Endothelial cell (in vitro differentiated cells): Measurements from ENCODE around the gene NECTIN2. TPM values are rescaled to one million over a fixed set of nuclear protein-coding genes. Genes with fewer than 3 reads are reported as not detected.

Experiments
- DNase-seq: peaks from one replicate; pipeline ENCODE4 v3.0.0; 2021; ENCODE audit warnings: low spot score
- H3K27ac Mint-ChIP-seq: one replicate; pipeline ENCODE4 v1.8.0; 2021; ENCODE audit warnings: mixed read lengths, inconsistent platforms; ENCODE audit not compliant: unreplicated experiment
- H3K27me3 Mint-ChIP-seq: one replicate; pipeline ENCODE4 v1.8.0; 2021; ENCODE audit warnings: mild to moderate bottlenecking, moderate library complexity, mixed read lengths, inconsistent platforms; ENCODE audit not compliant: unreplicated experiment
- H3K36me3 Mint-ChIP-seq: one replicate; pipeline ENCODE4 v1.8.0; 2021; ENCODE audit warnings: mild to moderate bottlenecking, low read depth, mixed read lengths, inconsistent platforms; ENCODE audit not compliant: unreplicated experiment
- H3K4me1 Mint-ChIP-seq: one replicate; pipeline ENCODE4 v1.8.0; 2021; ENCODE audit warnings: mild to moderate bottlenecking, mixed read lengths, inconsistent platforms; ENCODE audit not compliant: unreplicated experiment
- H3K4me3 Mint-ChIP-seq: one replicate; pipeline ENCODE4 v1.8.0; 2021; ENCODE audit warnings: mild to moderate bottlenecking, mixed read lengths, inconsistent platforms; ENCODE audit not compliant: unreplicated experiment
- H3K9me3 Mint-ChIP-seq: one replicate; pipeline ENCODE4 v1.8.0; 2021; ENCODE audit warnings: mixed read lengths, inconsistent platforms; ENCODE audit not compliant: unreplicated experiment
- total RNA-seq: library from RNA; stranded (reverse); fragmentation: NEBNext Ultra II Directional; extraction: Animal tissue kit (Norgen Biotek cat#: 25700); gene quantifications from one replicate; pipeline ENCODE4 v1.2.1, GENCODE V29; 2021; ENCODE audit not compliant: unreplicated experiment
- TF ChIP-seq, protein P1 (sequence below): fragments of 200-600 bp; sonication (generic); IDR thresholded peaks from one replicate; pipeline ENCODE4 v1.5.0; 2021; ENCODE audit warnings: antibody characterized with exemption; ENCODE audit not compliant: unreplicated experiment

Gene NECTIN2
- total RNA-seq, 1 donor from 2014 or later = 342 TPM

DNA sequence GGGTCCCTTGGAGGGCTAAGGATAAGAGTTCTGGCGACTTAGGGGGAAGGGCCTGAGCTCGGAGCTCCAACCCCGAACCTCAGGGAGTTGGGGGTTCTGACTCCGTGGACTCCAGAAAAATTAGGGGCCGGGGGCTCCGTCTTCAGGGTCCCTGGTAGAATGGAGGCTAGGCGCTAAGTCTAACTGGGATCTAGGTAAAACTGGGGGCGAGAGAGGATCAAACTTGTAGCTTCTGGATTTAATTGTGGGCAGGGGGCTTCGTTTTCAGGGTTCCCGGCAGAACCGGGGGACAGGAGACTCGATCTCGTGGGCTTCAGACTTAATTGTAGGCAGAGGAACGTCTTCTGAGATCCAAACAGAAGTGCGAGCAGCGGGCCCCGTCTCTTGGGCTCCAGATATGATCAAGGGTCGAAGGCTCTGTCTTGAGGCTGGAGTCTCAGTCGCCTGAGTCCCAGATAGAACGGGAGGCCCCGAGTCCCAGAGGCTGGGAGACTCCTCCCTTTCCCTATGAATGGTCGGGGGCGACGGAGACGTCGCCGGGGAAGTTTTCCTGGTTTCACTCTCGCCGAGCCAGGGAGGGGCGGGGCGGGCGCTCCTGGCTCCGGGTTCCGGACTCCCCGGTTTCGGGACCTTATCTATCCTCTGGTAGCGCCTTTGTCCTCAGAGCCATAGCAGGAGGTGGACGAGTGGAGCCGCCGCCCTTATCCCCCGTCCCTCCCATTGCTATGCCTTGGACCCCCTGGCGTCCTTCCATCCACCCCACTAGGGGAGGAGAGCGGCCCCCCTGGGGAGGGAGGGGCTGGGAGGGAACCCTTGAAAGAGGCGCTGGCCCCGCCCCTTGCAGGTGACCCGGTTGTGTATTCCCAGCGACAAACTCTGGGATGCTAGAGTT is 1.3 kb downstream of the NECTIN2 start:
- Mint-ChIP-seq H3K4me1 (peaks cover 51% of the 10 kb centered on the region), H3K36me3 (peaks cover 36% of the 10 kb centered on the region), H3K4me3 (peak overlapping the region; percentile 100), H3K27ac (peak overlapping the region; percentile 99), H3K27me3 (peaks cover 33% of the 10 kb centered on the region), H3K9me3 (no peaks in the 10 kb centered on the region)
- peak; percentile 77 for DNase-seq
- TF ChIP-seq, protein P1, sequence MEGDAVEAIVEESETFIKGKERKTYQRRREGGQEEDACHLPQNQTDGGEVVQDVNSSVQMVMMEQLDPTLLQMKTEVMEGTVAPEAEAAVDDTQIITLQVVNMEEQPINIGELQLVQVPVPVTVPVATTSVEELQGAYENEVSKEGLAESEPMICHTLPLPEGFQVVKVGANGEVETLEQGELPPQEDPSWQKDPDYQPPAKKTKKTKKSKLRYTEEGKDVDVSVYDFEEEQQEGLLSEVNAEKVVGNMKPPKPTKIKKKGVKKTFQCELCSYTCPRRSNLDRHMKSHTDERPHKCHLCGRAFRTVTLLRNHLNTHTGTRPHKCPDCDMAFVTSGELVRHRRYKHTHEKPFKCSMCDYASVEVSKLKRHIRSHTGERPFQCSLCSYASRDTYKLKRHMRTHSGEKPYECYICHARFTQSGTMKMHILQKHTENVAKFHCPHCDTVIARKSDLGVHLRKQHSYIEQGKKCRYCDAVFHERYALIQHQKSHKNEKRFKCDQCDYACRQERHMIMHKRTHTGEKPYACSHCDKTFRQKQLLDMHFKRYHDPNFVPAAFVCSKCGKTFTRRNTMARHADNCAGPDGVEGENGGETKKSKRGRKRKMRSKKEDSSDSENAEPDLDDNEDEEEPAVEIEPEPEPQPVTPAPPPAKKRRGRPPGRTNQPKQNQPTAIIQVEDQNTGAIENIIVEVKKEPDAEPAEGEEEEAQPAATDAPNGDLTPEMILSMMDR = no peak

DNA sequence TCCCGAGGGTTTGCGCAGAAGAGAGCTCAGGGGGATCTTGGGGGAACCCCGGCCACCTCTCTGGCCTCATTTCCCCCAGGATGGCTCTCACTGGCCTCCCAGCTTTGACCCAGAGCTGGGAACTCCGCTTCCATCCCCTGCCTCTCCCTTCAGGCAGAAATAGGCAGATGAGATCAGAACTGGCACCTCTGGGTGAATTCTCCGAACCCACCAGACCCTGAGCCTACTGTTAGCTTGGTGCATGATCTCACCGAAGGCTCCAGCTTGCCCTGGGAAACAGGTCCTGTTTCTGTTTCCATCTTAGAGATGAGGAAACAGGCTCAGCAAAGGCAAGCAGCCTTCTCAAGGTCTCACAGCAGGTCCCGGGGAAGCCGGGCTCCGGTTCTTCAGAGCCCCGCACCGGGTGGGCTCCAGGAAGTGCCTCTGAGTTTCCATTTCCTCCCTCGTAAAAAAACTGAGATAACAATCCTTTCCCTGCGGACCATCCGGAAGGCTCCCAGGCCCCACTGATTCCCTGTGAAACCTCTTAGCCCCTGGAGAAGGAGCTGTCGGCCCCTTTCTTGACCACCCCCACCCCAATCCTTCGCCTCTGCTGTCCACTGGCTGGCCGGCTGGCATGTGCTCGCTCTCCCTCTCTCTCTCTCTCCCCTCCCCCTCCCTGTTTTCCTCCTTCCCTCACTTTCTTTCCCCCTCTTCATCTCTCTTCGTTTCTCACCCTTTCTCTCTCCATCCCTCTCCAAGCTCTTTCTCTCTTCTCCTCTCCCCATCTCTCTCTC is 2.1 kb downstream of the NECTIN2 start:
- TF ChIP-seq, protein P1 = no peak
- Mint-ChIP-seq H3K27ac (peak overlapping the region; percentile 99), H3K27me3 (peaks cover 33% of the 10 kb centered on the region), H3K36me3 (peaks cover 39% of the 10 kb centered on the region), H3K4me3 (peak overlapping the region; percentile 100), H3K9me3 (no peaks in the 10 kb centered on the region), H3K4me1 (peaks cover 54% of the 10 kb centered on the region)
- peak; percentile 67 for DNase-seq

DNA sequence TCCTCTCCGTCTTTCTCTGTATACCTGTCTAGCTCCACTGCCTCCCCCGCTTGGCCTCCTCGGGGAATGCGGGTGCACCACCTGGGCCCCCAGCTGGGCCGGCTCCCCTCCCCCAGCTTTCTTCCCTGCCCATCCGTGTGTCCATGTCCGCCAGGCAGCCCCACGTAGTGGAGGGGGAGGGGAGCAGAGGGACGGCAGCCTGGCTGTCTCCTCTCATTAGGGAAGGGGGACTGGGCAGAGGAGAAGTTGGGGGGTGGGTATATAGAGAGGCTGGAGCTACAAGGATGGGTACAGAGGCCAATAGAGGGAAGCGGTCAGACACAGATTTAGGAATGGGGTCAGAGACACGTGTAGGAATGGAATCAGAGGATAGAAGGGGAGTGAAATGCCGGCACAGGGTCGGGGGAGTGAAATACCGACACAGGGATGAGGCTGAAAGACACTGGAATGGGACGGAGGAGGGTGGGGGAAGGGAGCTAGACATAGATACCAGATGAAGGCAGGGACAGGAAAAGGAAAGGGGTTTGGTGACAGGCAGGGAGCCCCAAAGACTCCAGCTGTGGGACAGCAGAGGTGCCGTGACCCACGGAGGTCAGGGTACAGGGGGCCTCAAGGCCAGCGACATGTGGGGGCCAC is 2.8 kb downstream of the NECTIN2 start:
- Mint-ChIP-seq H3K36me3 (peaks cover 39% of the 10 kb centered on the region), H3K27me3 (peaks cover 33% of the 10 kb centered on the region), H3K9me3 (no peaks in the 10 kb centered on the region), H3K4me3 (peak overlapping the region; percentile 100), H3K27ac (peak overlapping the region; percentile 99), H3K4me1 (peaks cover 54% of the 10 kb centered on the region)
- TF ChIP-seq, protein P1 = no peak
- DNase-seq = peak; percentile 52

DNA sequence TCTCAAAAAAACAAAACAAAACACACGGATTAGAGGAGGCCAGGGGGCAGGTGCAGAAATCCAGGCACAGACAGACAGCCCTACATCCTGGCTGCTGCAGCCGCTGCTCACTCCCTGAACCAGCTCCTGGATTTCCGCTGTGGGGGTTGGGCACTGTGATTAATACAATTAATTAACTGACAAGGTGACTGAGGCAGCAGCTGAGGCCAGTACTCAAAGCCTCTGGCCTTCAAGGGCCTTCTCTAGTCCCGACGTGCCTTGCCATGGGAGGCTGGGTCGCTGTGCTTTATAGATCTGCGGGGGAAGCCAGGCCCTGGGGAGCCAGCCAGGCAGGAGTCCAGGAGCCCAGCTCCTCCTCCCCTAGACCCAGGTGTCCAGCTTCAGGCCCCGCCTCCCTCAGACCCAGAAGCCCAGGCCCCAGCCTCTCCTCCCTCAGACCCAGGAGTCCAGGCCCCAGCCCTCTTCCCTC is 4.6 kb downstream of the NECTIN2 start:
- Mint-ChIP-seq H3K9me3 (no peaks in the 10 kb centered on the region), H3K36me3 (peaks cover 34% of the 10 kb centered on the region), H3K27ac (peak overlapping the region; percentile 99), H3K4me1 (peaks cover 48% of the 10 kb centered on the region), H3K27me3 (peaks cover 26% of the 10 kb centered on the region), H3K4me3 (peak overlapping the region; percentile 100)
- TF ChIP-seq, protein P1 = no peak
- DNase-seq = no peak
